Ascending aorta (tissue), 2 donors: ENCODE results near the gene LRP1B. TPM values are rescaled to one million over a fixed set of nuclear protein-coding genes. Genes with fewer than 3 reads are reported as not detected.

Experiments
- DNase-seq, 2 donors: peaks; one replicate each; pipeline ENCODE4 v3.0.0-alpha.2; 2019; ENCODE audit warnings: low spot score in 2 of 2
- H3K27ac ChIP-seq, 2 donors: fragments of 200-600 bp; sonication (generic); one replicate each; pipeline ENCODE4 v1.5.1; 2016 to 2017; ENCODE audit warnings: mild to moderate bottlenecking in 1 of 2
- H3K27me3 ChIP-seq: fragments of 200-600 bp; sonication (generic); one replicate; pipeline ENCODE4 v1.5.1; 2017
- H3K36me3 ChIP-seq, 2 donors: fragments of 200-600 bp; sonication (generic); one replicate each; pipeline ENCODE4 v1.5.1; 2016
- H3K4me1 ChIP-seq, 2 donors: fragments of 200-600 bp; sonication (generic); one replicate each; pipeline ENCODE4 v1.5.1; 2016 to 2017; ENCODE audit warnings: mild to moderate bottlenecking in 1 of 2
- H3K4me3 ChIP-seq, 2 donors: fragments of 200-600 bp; sonication (generic); one replicate each; pipeline ENCODE4 v1.5.1; 2016 to 2017; ENCODE audit warnings: mild to moderate bottlenecking in 1 of 2
- H3K9me3 ChIP-seq, 2 donors: fragments of 200-600 bp; sonication (generic); one replicate each; pipeline ENCODE4 v1.5.1; 2016
- intact Hi-C: fragments of 100-400 bp; cut with DNase I; formaldehyde crosslinking; loops from one replicate; pipeline ENCODE4 v1.15.1; 2023
- total RNA-seq: library from RNA; depleted of rRNA; stranded (reverse); fragments of >200 nt; gene quantifications from one replicate; pipeline ENCODE4 v1.1.0, GENCODE V29; 2016
- TF ChIP-seq, protein P1 (sequence below), 3 experiments: fragments of 200-600 bp in 2 of 3; fragments of 450-650 bp in 1 of 3; sonication (generic) in 2 of 3; IDR thresholded peaks; one replicate each; pipeline ENCODE4 v1.5.1; 2016 to 2019; ENCODE audit warnings: antibody characterized with exemption in 3 of 3, mild to moderate bottlenecking in 1 of 3, moderate library complexity in 1 of 3

Gene LRP1B
- total RNA-seq, 1 donor from 2014 or later = not detected

DNA sequence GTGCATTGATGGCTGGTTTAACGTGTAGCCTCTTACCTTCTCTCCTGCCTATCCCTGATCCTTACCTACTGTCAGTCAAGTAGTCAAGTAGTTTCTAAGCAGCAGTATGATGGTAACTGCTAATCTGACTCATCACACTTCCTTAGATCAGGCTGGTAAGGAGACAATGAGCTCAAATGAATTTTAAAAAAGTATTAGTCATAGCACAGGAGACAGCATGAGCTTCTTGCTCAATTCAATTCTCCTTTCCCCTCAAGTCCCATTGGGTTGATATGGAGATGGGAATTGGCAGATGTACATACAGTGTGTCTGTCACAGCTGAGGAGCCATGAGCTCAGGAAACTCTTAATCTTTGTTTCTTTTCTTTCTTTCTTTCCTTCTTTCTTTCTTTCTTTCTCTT, 799.7 kb downstream of the LRP1B start:
- TF ChIP-seq, protein P1, sequence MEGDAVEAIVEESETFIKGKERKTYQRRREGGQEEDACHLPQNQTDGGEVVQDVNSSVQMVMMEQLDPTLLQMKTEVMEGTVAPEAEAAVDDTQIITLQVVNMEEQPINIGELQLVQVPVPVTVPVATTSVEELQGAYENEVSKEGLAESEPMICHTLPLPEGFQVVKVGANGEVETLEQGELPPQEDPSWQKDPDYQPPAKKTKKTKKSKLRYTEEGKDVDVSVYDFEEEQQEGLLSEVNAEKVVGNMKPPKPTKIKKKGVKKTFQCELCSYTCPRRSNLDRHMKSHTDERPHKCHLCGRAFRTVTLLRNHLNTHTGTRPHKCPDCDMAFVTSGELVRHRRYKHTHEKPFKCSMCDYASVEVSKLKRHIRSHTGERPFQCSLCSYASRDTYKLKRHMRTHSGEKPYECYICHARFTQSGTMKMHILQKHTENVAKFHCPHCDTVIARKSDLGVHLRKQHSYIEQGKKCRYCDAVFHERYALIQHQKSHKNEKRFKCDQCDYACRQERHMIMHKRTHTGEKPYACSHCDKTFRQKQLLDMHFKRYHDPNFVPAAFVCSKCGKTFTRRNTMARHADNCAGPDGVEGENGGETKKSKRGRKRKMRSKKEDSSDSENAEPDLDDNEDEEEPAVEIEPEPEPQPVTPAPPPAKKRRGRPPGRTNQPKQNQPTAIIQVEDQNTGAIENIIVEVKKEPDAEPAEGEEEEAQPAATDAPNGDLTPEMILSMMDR (IDR thresholded peaks at IDR 0.05) = no peak
- Histone ChIP-seq H3K27me3 (no peaks in the 10 kb centered on the region), H3K4me3 (no peak overlapping the region), H3K27ac (no peak overlapping the region), H3K36me3 (no peaks in the 10 kb centered on the region), H3K4me1 (no peaks in the 10 kb centered on the region), H3K9me3 (no peaks in the 10 kb centered on the region)
- DNase-seq = no peak
- intact Hi-C loops = no loop called here

DNA sequence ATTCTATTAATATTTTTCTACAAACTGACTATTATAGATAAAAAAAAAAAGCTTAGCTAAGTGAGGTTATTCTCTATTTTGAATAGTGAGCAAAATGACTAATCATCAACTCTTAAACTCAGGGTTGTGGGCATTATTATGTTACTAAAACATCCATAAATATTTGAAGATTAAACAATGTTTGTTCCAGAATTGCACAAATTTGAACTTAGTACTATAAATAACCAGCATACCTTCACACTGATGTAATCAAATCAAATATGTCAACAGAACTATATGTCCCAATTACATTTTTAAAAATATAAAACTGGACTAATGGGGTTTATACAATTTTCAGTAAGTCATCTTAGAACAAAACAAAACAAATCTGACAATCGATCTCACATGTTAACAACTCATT, 800.9 kb downstream of the LRP1B start:
- intact Hi-C loops = no loop called here
- H3K9me3 ChIP-seq = no peaks in the 10 kb centered on the region
- H3K36me3 ChIP-seq = no peaks in the 10 kb centered on the region
- no peak overlapping the region for H3K4me3 ChIP-seq
- H3K4me1 ChIP-seq = no peaks in the 10 kb centered on the region
- H3K27me3 ChIP-seq = no peaks in the 10 kb centered on the region
- no peak overlapping the region for H3K27ac ChIP-seq
- TF ChIP-seq, protein P1 (IDR thresholded peaks at IDR 0.05) = no peak
- no peak for DNase-seq

GRCh38 chr2:141323571-141323970, 807.2 kb downstream of the LRP1B start:
- no peaks in the 10 kb centered on the region for H3K36me3 ChIP-seq
- H3K9me3 ChIP-seq = no peaks in the 10 kb centered on the region
- no peak overlapping the region for H3K27ac ChIP-seq
- no peaks in the 10 kb centered on the region for H3K4me1 ChIP-seq
- intact Hi-C loops = no loop called here
- no peaks in the 10 kb centered on the region for H3K27me3 ChIP-seq
- no peak overlapping the region for H3K4me3 ChIP-seq
- no peak for DNase-seq
- TF ChIP-seq, protein P1 (IDR thresholded peaks at IDR 0.05) = no peak

GRCh38 chr2:141317986-141318385, 812.8 kb downstream of the LRP1B start:
- H3K4me1 ChIP-seq = no peaks in the 10 kb centered on the region
- no peak for DNase-seq
- H3K27me3 ChIP-seq = no peaks in the 10 kb centered on the region
- no peaks in the 10 kb centered on the region for H3K9me3 ChIP-seq
- TF ChIP-seq, protein P1 (IDR thresholded peaks at IDR 0.05) = no peak
- intact Hi-C loops = no loop called here
- H3K4me3 ChIP-seq = no peak overlapping the region
- H3K27ac ChIP-seq = no peak overlapping the region
- H3K36me3 ChIP-seq = no peaks in the 10 kb centered on the region

GRCh38 chr2:141316606-141317005, 814.2 kb downstream of the LRP1B start:
- Histone ChIP-seq H3K27ac (no peak overlapping the region), H3K9me3 (no peaks in the 10 kb centered on the region), H3K36me3 (no peaks in the 10 kb centered on the region), H3K4me3 (no peak overlapping the region), H3K27me3 (no peaks in the 10 kb centered on the region), H3K4me1 (no peaks in the 10 kb centered on the region)
- intact Hi-C loops = no loop called here
- TF ChIP-seq, protein P1 (IDR thresholded peaks at IDR 0.05) = no peak
- no peak for DNase-seq

DNA sequence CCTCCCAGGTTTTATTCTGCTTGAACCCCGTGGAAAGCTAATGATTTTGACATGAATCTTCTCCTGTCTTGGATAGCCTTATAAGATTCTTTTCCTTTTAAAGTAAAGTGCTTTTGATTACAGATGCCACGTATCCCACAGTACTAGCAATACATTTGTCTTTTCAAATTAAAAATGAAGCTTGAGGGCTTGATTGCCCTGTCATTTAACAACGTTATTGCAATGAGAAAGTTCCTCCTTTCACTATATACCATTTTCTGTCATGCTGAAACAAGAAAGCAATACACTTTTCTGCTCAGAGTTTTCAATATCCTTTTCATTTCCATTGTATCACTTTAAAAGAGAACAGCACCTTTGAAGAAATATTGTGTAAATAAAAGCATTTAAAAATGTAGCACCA, 814.7 kb downstream of the LRP1B start:
- Histone ChIP-seq H3K4me3 (no peak overlapping the region), H3K27ac (no peak overlapping the region), H3K36me3 (no peaks in the 10 kb centered on the region), H3K4me1 (no peaks in the 10 kb centered on the region), H3K27me3 (no peaks in the 10 kb centered on the region), H3K9me3 (no peaks in the 10 kb centered on the region)
- no peak for DNase-seq
- TF ChIP-seq, protein P1 (IDR thresholded peaks at IDR 0.05) = no peak
- intact Hi-C loops = no loop called here
